ENCODE results near the gene NOS3.

The NOS3 gene

DNA sequence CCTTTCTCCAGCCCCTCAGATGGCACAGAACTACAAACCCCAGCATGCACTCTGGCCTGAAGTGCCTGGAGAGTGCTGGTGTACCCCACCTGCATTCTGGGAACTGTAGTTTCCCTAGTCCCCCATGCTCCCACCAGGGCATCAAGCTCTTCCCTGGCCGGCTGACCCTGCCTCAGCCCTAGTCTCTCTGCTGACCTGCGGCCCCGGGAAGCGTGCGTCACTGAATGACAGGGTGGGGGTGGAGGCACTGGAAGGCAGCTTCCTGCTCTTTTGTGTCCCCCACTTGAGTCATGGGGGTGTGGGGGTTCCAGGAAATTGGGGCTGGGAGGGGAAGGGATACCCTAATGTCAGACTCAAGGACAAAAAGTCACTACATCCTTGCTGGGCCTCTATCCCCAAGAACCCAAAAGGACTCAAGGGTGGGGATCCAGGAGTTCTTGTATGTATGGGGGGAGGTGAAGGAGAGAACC is 2.1 kb downstream of the NOS3 start:
- no peak overlapping the region for H3K4me3 ChIP-seq (ENCODE audit: low read length)
- no peak for DNase-seq (ENCODE audit: low read depth)
- TF ChIP-seq, protein P1, sequence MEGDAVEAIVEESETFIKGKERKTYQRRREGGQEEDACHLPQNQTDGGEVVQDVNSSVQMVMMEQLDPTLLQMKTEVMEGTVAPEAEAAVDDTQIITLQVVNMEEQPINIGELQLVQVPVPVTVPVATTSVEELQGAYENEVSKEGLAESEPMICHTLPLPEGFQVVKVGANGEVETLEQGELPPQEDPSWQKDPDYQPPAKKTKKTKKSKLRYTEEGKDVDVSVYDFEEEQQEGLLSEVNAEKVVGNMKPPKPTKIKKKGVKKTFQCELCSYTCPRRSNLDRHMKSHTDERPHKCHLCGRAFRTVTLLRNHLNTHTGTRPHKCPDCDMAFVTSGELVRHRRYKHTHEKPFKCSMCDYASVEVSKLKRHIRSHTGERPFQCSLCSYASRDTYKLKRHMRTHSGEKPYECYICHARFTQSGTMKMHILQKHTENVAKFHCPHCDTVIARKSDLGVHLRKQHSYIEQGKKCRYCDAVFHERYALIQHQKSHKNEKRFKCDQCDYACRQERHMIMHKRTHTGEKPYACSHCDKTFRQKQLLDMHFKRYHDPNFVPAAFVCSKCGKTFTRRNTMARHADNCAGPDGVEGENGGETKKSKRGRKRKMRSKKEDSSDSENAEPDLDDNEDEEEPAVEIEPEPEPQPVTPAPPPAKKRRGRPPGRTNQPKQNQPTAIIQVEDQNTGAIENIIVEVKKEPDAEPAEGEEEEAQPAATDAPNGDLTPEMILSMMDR (conservative IDR thresholded peaks at IDR 0.05; ENCODE audit: low read length), result no peak

DNA sequence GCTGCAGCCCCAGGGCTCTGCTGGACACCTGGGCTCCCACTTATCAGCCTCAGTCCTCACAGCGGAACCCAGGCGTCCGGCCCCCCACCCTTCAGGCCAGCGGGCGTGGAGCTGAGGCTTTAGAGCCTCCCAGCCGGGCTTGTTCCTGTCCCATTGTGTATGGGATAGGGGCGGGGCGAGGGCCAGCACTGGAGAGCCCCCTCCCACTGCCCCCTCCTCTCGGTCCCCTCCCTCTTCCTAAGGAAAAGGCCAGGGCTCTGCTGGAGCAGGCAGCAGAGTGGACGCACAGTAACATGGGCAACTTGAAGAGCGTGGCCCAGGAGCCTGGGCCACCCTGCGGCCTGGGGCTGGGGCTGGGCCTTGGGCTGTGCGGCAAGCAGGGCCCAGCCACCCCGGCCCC is 2.7 kb downstream of the NOS3 start:
- TF ChIP-seq, protein P1 (conservative IDR thresholded peaks at IDR 0.05; ENCODE audit: low read length), result no peak
- no peak overlapping the region for H3K4me3 ChIP-seq (ENCODE audit: low read length)
- no peak for DNase-seq (ENCODE audit: low read depth)

DNA sequence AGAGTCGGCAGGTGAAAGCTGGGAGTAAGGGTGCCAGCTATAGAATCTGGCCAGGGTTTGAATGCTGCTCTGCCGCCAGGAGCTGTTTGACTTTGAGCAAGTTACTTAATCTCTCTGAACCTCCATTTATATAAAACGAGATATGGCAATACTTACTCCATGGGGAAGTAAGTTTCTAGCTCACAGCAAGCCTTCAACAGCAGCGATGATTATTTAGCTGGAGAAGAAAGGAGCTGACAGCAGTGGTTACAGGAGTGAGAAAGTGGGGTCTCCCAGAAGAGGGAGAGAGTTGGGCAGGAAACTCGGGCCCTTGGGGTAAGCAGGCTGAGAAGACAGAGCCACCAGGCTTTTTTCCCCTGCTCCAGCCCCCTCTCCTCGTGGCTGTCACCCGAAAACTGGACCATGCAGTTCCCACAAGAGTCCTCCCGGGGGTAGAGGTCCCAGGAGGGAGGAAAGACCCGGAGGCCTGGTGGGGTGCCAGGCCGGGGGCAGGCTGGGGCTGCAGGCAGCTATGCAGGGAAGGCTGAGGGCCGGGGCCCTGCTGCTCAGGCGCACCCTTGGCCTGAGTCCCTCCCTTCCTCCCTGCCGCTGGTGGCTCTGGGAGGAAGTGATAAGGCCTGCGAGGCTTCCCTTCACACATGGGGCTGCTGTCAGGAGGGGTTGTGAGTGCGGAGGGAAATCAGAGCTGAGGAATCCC is 3.5 kb downstream of the NOS3 start:
- no peak for DNase-seq (ENCODE audit: low read depth)
- H3K4me3 ChIP-seq (ENCODE audit: low read length), result no peak overlapping the region

DNA sequence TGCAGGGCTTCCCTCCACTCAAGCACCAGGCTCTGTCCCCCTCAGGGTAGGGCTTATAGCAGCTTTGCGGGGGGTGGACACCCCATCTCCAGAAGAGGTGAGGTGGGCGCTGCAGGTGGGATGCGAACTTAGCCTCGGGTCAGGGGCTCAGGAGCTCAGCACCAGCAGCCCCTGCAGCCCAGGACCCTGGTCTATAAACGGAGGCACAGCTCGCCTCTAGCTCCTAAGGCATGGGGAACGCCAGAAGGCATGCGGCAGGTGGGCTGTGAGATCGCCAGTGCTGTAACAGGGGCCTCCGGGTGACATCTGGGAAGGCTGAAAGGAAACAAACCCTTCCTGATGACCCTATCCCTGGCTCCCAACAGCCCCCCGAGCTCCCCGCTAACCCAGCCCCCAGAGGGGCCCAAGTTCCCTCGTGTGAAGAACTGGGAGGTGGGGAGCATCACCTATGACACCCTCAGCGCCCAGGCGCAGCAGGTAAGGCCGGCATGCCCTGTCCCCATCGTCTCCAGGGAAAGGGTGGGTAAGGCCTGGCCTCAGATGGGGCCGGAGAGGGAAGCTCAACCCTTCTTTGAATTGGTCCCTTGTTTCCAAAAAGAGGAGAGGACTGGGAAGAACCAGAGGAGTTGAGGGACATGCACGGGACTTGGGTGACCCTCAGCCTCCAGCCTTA is 4.2 kb downstream of the NOS3 start:
- TF ChIP-seq, protein P1 (conservative IDR thresholded peaks at IDR 0.05; ENCODE audit: low read length), result no peak
- DNase-seq (ENCODE audit: low read depth), result no peak
- no peak overlapping the region for H3K4me3 ChIP-seq (ENCODE audit: low read length)

More for the DNA sequence above, 3.5 kb downstream of the NOS3 start:
- TF ChIP-seq, protein P1 (conservative IDR thresholded peaks at IDR 0.05; ENCODE audit: low read length), result no peak

DNA sequence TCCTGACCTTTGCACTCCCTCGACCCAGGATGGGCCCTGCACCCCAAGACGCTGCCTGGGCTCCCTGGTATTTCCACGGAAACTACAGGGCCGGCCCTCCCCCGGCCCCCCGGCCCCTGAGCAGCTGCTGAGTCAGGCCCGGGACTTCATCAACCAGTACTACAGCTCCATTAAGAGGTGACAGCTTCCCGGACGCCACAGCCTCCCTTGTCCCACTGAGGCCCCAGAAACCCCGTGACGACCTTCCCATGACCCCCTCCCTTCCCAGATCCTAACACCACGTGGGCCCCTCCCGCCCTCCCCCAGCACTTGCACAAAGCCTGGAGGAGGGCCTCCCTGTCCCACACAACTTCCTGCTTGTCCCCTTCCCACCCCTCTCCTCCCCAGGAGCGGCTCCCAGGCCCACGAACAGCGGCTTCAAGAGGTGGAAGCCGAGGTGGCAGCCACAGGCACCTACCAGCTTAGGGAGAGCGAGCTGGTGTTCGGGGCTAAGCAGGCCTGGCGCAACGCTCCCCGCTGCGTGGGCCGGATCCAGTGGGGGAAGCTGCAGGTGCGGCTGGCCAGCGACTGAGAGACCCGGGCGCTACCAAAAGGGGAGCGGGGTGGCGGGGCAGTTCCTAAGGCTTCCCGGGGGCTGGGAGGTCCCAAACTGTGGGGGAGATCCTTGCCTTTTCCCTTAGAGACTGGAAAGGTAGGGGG is 5.7 kb downstream of the NOS3 start:
- no peak overlapping the region for H3K4me3 ChIP-seq (ENCODE audit: low read length)
- DNase-seq (ENCODE audit: low read depth), result no peak
- TF ChIP-seq, protein P1 (conservative IDR thresholded peaks at IDR 0.05; ENCODE audit: low read length), result no peak

DNA sequence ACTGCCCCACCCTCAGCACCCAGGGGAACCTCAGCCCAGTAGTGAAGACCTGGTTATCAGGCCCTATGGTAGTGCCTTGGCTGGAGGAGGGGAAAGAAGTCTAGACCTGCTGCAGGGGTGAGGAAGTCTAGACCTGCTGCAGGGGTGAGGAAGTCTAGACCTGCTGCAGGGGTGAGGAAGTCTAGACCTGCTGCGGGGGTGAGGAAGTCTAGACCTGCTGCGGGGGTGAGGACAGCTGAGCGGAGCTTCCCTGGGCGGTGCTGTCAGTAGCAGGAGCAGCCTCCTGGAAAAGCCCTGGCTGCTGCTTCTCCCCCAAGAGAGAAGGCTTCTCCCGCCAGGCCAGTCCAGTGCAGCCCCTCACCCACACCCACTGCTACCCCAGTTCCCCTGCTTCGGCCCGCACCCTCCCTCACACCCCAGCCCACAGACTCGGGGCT is 6.3 kb downstream of the NOS3 start:
- DNase-seq (ENCODE audit: low read depth), result no peak
- TF ChIP-seq, protein P1 (conservative IDR thresholded peaks at IDR 0.05; ENCODE audit: low read length), result no peak
- H3K4me3 ChIP-seq (ENCODE audit: low read length), result no peak overlapping the region
